HG03575 (cell line): Measurements from ENCODE around the gene NNMT.

Experiments used
- ATAC-seq: cut with Tn5 transposase; IDR thresholded peaks from one replicate; pipeline ENCODE4 v1.9.1; 2021; ENCODE audit not compliant: unreplicated experiment, insufficient number of reproducible peaks, low FRiP score; ENCODE audit errors: extremely low read depth

NNMT gene

GRCh38 chr11:114280696-114281095 is 15.5 kb upstream of the NNMT start:
- no peak for ATAC-seq

GRCh38 chr11:114281388-114281956 is 14.7 kb upstream of the NNMT start:
- no peak for ATAC-seq

GRCh38 chr11:114282488-114282887 is 13.7 kb upstream of the NNMT start:
- no peak for ATAC-seq

GRCh38 chr11:114283422-114283821 is 12.8 kb upstream of the NNMT start:
- no peak for ATAC-seq

GRCh38 chr11:114284021-114284420 is 12.2 kb upstream of the NNMT start:
- ATAC-seq, result no peak

GRCh38 chr11:114284914-114285313 is 11.3 kb upstream of the NNMT start:
- no peak for ATAC-seq

- ATAC-seq, result no peak
Observed at GRCh38 chr11:114285599-114285998, 10.6 kb upstream of the NNMT start.

- no peak for ATAC-seq
Observed at GRCh38 chr11:114286229-114286628, 10.0 kb upstream of the NNMT start.

GRCh38 chr11:114287154-114287553 is 9.0 kb upstream of the NNMT start:
- ATAC-seq, result no peak

- no peak for ATAC-seq
Observed at GRCh38 chr11:114288136-114288535, 8.1 kb upstream of the NNMT start.

GRCh38 chr11:114289779-114290178 is 6.4 kb upstream of the NNMT start:
- no peak for ATAC-seq

- ATAC-seq, result no peak
Observed at GRCh38 chr11:114290503-114291235, 5.5 kb upstream of the NNMT start.

- no peak for ATAC-seq
Observed at GRCh38 chr11:114291381-114291780, 4.8 kb upstream of the NNMT start.

- no peak for ATAC-seq
Observed at GRCh38 chr11:114291842-114292680, 4.1 kb upstream of the NNMT start.

- ATAC-seq, result no peak
Observed at GRCh38 chr11:114293201-114293711, 2.9 kb upstream of the NNMT start.

GRCh38 chr11:114296605-114297372 is 590 bp downstream of the NNMT start:
- no peak for ATAC-seq

GRCh38 chr11:114297806-114298709 is 1.9 kb downstream of the NNMT start:
- ATAC-seq, result no peak

- ATAC-seq, result no peak
Observed at GRCh38 chr11:114298710-114299109, 2.5 kb downstream of the NNMT start.
